GM18502 (cell line): ENCODE data around the gene NCMAP.
A peak's percentile ranks its signal among the peaks of the same experiment; 100 is the strongest.
"Not testable (repeated sequence)": the region's sequence is repeated elsewhere in the genome, so short reads cannot be mapped to it uniquely, and the experiment has no call there.

Experiments used
- ATAC-seq: cut with Tn5 transposase; IDR thresholded peaks from one replicate; pipeline ENCODE4 v1.9.1; 2021; ENCODE audit warnings: mild to moderate bottlenecking; ENCODE audit not compliant: unreplicated experiment, poor library complexity

NCMAP gene

GRCh38 chr1:24555591-24556413 is at the start of gene NCMAP:
Gene NCMAP, plus strand, starts transcription at chr1:24556087. Its CDS starts 39,344 bp downstream, at chr1:24595431.
- no peak for ATAC-seq

- no peak for ATAC-seq
Measured at GRCh38 chr1:24506691-24507381, 49.1 kb upstream of the NCMAP start.

GRCh38 chr1:24507405-24507804 is 48.5 kb upstream of the NCMAP start:
- ATAC-seq, result no peak

GRCh38 chr1:24508911-24509310 is 47.0 kb upstream of the NCMAP start:
- no peak for ATAC-seq

- no peak for ATAC-seq
Measured at GRCh38 chr1:24513706-24514105, 42.2 kb upstream of the NCMAP start.

- no peak for ATAC-seq
Measured at GRCh38 chr1:24514946-24515345, 40.9 kb upstream of the NCMAP start.

- not testable (repeated sequence) for ATAC-seq
Measured at GRCh38 chr1:24515671-24516209, 40.1 kb upstream of the NCMAP start.

GRCh38 chr1:24516506-24516905 is 39.4 kb upstream of the NCMAP start:
- ATAC-seq, result no peak

GRCh38 chr1:24517898-24518297 is 38.0 kb upstream of the NCMAP start:
- ATAC-seq, result no peak

- not testable (repeated sequence) for ATAC-seq
Measured at GRCh38 chr1:24520282-24520681, 35.6 kb upstream of the NCMAP start.

- ATAC-seq, result no peak
Measured at GRCh38 chr1:24525606-24526005, 30.3 kb upstream of the NCMAP start.

GRCh38 chr1:24526045-24526444 is 29.8 kb upstream of the NCMAP start:
- no peak for ATAC-seq

- no peak for ATAC-seq
Measured at GRCh38 chr1:24526940-24527542, 28.8 kb upstream of the NCMAP start.

- ATAC-seq, result no peak
Measured at GRCh38 chr1:24528744-24529143, 27.1 kb upstream of the NCMAP start.

- ATAC-seq, result not testable (repeated sequence)
Measured at GRCh38 chr1:24529292-24529691, 26.6 kb upstream of the NCMAP start.

GRCh38 chr1:24535021-24535424 is 20.9 kb upstream of the NCMAP start:
- no peak for ATAC-seq

- ATAC-seq, result no peak
Measured at GRCh38 chr1:24535778-24536177, 20.1 kb upstream of the NCMAP start.

- ATAC-seq, result peak; percentile 52
Measured at GRCh38 chr1:24536391-24536840, 19.5 kb upstream of the NCMAP start.

- no peak for ATAC-seq
Measured at GRCh38 chr1:24540051-24540905, 15.6 kb upstream of the NCMAP start.
